Activated naive CD8-positive, alpha-beta T cell treated with anti-CD3 and anti-CD28 coated beads, Interleukin-2, amount 50 U/mL, for 16 hours (primary cell): ENCODE data around the gene CRACR2A.

Experiments
- DNase-seq: peaks from one replicate; pipeline ENCODE4 v3.0.0-alpha.2; 2020; ENCODE audit warnings: low read depth, low spot score

The CRACR2A gene

GRCh38 chr12:3651585-3652424 lies 101.1 kb downstream of the CRACR2A start:
- no peak for DNase-seq

DNA sequence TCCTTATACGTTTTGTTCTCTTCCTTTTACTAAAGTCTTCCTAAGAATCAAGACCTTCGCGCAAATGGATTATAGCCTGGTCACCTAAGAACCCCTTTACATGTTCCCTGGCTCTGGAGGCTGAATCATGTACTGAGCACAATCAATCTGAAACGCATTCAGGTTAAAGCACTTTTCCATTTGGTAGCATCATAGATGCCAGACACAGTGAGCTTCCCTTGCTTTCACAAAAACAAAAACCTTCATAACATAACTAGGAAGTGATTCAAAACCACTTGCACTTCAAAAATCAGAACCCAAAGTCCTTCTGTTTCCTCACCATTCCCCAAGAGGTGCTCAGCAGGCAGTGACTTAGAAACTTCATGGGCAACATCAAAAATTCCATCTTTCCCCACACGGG lies 105.4 kb downstream of the CRACR2A start:
- no peak for DNase-seq

- no peak for DNase-seq
These were observed 106.2 kb downstream of the CRACR2A start for GRCh38 chr12:3646561-3647241.

DNA sequence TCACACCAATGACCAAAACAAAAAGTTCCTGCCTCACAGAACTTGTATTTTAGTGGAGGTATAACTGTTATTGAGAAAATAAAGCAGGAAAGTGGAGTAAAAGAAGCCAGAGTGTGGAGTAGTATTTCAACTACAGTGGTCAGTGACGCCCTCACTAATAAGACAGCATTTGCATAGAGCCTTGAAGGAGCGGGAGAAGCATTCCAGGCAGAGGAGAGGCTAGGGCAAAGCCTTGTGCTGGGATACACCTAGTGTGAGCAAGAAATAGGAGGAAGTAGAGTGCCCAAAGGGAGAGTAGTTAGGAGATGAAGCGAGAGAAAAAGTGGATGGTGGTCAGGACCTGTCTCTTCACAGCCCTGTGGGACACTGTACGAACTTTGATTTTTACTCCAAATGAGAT lies 107.8 kb downstream of the CRACR2A start:
- no peak for DNase-seq

- DNase-seq: no peak
These were observed 108.8 kb downstream of the CRACR2A start for GRCh38 chr12:3644104-3644503.

DNA sequence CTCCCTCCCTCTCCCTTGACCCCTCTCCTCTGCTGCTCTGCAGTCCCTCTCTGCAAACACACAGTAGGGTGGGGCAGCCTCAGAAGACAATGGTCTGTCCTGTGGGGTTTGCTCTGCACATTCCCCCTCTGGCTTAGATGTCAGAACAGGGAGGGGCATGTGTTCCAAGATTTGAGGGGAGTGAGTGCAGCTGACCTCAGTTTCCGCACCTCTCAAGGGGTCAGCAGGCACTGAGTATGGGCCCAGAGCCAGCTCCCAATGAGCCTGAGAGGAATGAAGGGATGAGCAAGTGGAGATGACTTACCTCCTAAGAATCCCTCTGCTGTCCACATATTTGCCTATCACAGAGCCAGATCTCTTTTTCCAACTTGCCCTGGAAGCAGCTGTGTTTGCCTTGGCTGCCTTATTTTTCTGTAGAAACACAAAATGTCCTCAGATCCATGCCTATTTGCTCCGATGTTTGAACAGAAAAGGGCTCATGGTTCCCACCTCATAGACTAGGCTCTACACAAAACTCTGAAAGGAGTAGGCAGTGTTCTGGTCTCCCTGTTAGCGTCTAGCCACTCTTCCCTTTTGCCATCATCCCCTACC lies 111.4 kb downstream of the CRACR2A start:
- DNase-seq: no peak

DNA sequence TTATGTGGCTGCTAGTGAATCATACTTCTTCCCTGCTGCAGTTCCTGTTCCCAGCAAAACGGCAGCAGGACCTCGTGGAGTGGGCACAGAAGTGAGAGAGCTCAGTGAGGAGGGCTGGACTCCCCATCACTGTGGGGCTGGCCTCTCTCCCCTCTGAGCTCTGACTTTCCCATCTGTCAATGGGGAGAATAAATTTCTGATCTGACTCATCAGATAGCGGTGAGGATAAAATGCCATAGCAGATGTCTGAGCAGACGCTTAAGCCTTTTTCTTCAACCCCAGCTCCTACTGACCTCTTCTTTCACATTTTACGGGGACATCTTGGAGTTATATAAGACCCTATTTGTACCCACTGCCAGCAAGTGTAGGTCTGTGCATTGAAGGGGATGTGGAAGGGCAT lies 116.6 kb downstream of the CRACR2A start:
- DNase-seq: no peak

DNA sequence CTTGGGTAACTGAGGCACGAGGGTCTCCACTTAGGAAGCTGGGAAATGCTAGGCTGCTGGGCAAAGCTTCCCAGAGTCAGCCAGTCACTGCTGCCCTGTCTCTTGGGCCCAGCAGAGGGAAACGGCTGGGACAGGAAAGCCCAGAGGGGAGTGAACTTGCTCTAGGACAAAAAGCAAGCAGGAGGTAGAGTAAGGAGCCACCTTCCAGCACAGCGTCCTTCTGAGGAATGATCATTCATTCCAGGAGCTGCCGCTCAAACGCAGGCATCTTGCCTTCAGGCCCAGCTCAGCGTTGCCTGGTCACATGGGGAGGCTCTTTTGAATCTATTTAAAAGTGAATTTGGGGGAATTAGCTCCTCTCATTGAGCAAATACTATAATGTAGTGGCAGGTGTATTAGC lies 118.6 kb downstream of the CRACR2A start:
- DNase-seq: no peak

GRCh38 chr12:3633396-3633795 lies 119.5 kb downstream of the CRACR2A start:
- DNase-seq: no peak

GRCh38 chr12:3632754-3633153 lies 120.2 kb downstream of the CRACR2A start:
- DNase-seq: no peak

DNA sequence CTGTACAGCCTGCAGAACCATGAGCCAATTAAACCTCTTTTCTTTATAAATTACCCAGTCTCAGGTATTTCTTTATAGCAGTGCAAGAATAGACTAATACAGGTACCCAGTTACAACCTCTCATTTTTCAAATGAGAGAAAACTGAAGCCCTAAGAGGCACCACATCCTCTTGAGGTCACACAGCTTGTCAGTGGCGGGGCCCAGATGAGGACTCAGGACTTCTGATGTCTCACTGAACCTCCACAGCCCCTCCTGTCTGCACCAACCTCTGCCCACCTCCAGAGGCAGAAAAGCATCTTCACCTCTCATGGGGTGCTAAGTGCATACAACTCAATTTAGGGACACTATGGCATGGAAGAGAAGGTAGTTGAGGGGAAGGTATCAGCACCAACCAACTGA lies 120.7 kb downstream of the CRACR2A start:
- DNase-seq: no peak

DNA sequence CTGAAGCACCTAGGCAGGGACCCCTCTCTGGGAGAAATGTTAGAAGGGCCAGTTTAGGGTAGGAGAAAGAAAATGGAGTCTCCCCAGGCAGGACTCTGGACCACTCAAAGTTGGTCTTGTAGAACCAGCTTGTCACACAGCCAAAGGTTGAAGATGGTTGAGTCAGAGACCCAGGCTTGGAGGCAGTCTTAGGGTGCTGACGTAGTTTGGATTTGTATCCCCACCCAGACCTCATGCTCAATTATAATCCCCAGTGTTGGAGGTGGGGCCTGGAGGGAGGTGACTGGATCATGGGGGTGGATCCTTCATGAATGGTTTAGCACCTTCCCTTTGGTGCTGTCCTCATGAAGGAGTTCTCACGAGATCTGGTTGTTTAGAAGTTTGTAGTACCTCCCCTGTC lies 121.2 kb downstream of the CRACR2A start:
- DNase-seq: no peak

DNA sequence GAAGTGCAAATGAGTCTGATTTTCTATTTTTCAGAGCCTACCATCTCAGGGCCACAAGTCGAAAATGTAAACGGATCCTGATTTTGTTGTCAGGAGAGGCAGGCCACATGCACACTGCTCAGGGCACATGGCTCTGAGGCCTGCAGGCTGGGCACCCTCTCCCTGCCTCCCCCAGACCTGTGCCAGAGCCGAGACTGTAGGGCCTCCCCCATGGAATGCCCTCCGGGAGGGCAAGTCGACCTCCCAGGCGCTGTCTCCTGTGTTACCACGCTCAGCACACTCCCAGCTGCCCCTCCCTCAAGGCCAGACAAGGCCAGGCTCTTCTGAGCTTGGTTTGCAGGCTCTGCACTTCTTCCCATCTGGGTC lies 121.7 kb downstream of the CRACR2A start:
- DNase-seq: no peak

GRCh38 chr12:3630621-3631271 lies 122.2 kb downstream of the CRACR2A start:
- no peak for DNase-seq

DNA sequence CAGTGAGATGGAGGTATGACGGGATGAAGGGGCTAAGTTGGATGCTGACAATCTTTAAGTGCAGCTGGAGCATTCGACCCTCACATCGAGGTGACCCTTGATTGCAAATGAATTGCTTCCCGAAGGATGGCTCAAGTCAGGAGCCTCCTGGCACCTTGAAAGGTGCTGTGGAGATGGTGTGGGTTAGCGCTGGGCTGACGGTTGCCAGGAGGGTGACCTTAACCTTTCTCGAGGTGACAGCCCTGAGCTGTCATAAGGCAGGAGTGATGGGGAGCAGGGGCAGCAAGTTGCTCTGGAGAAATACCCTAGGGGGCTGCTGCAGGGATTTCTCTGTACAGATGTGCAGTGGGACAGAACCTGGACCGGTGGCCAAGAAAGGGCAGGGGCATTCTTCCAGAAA lies 122.8 kb downstream of the CRACR2A start:
- DNase-seq: no peak

GRCh38 chr12:3629057-3629830 lies 123.7 kb downstream of the CRACR2A start:
- no peak for DNase-seq

DNA sequence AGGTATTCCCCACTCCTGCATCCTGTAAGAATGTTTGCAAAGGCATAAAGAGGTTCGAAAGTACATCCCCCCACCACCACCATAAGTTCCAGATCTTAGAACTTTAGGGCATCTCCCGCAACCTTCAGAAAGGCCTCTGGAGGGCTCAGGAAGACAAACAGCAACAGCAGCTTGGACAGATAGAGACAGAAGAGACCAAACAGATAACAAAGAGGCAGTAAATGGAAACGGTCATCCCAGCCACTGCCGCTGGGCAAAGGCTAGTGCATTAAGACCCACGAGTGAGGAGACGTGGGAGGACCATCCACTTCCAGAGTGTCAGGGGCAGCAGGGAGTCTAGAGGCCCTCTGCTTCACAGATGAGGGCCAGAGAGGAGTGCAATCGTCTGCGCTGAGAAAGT lies 124.3 kb downstream of the CRACR2A start:
- DNase-seq: no peak

DNA sequence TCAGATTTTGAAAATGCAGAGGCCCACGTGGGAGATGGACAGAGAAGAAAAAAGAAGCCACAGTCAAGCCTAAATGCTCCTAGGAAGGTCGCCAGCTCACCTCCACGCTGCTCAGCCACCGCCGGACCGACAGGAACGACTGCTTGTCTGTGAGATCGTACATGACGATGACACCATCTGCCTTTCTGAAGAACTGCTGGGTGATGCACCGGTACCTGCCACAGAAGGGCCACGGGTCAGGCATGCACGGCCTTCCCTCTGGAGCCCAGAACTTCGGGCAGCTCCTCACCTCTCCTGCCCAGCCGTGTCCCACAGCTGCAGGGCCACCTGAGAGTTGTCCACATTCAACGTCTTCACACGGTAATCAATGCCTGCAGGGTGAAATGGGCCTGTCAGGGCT lies 125.6 kb downstream of the CRACR2A start:
- no peak for DNase-seq

GRCh38 chr12:3624273-3624672 lies 128.6 kb downstream of the CRACR2A start:
- DNase-seq: no peak

GRCh38 chr12:3622822-3623690 lies 129.9 kb downstream of the CRACR2A start:
- DNase-seq: no peak
